Stomach (tissue), 4 donors: ENCODE data around the gene SH3PXD2A.

Source experiments
- POLR2A ChIP-seq, 4 donors: fragments of 450-650 bp; IDR thresholded peaks; one replicate each; pipeline ENCODE4 v1.6.1; 2016; ENCODE audit warnings: antibody characterized with exemption in 4 of 4, control low read depth in 2 of 4, mild to moderate bottlenecking in 1 of 4, moderate library complexity in 1 of 4
- TF ChIP-seq, protein P1 (sequence below), 7 experiments: fragments of 450-650 bp in 4 of 7; fragments of 200-600 bp in 3 of 7; sonication (generic) in 3 of 7; IDR thresholded peaks; one replicate each; pipeline ENCODE4 v1.5.1; 2016 to 2019; ENCODE audit warnings: antibody characterized with exemption in 7 of 7, control low read depth in 2 of 7, mild to moderate bottlenecking in 1 of 7

DNA sequence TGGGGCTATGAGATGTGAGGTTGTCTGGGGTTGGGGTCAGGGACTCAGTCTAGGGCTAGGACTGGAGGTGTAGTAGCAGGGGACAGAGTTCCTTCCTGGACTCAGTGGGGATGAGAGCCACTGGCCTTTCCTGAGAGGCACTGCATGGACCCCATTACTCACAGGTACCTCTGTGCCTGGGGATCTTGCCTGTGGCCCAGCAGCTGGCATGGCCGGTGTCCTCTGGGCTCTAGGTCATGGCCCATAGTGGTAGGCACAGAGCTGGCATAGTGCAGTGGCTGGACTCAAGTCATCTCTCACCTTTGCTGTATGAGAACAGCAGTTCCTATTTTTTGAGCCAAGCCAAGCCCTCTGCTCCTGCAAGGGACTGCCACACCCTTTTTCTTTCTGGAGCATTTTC lies 310.0 kb downstream of the SH3PXD2A start:
- no peak for TF ChIP-seq POLR2A (IDR thresholded peaks at IDR 0.05)
- TF ChIP-seq, protein P1, sequence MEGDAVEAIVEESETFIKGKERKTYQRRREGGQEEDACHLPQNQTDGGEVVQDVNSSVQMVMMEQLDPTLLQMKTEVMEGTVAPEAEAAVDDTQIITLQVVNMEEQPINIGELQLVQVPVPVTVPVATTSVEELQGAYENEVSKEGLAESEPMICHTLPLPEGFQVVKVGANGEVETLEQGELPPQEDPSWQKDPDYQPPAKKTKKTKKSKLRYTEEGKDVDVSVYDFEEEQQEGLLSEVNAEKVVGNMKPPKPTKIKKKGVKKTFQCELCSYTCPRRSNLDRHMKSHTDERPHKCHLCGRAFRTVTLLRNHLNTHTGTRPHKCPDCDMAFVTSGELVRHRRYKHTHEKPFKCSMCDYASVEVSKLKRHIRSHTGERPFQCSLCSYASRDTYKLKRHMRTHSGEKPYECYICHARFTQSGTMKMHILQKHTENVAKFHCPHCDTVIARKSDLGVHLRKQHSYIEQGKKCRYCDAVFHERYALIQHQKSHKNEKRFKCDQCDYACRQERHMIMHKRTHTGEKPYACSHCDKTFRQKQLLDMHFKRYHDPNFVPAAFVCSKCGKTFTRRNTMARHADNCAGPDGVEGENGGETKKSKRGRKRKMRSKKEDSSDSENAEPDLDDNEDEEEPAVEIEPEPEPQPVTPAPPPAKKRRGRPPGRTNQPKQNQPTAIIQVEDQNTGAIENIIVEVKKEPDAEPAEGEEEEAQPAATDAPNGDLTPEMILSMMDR (IDR thresholded peaks at IDR 0.05) = no peak
